Mesenchymal stem cell (in vitro differentiated cells and primary cell): Measurements from ENCODE around the gene BICD1.

Source experiments
- DNase-seq: peaks from one replicate; pipeline ENCODE4 v3.0.0-alpha.2; 2013
- H2AFZ ChIP-seq: one replicate; pipeline ENCODE4 v1.6.1; 2013; ENCODE audit warnings: low read depth, mild to moderate bottlenecking, control low read depth, inconsistent platforms, low read length, moderate library complexity
- H2AK5ac ChIP-seq: 2 replicates; pipeline ENCODE4 v1.6.1; 2013; ENCODE audit warnings: low read length, moderate library complexity, mild to moderate bottlenecking, inconsistent platforms; ENCODE audit not compliant: severe bottlenecking
- H2BK120ac ChIP-seq: one replicate; pipeline ENCODE4 v1.6.1; 2013; ENCODE audit warnings: low read depth, mild to moderate bottlenecking, inconsistent platforms, low read length, moderate library complexity
- H2BK12ac ChIP-seq, 2 experiments: one replicate each; pipeline ENCODE4 v1.6.1; 2013; ENCODE audit warnings: inconsistent platforms in 2 of 2, low read length in 2 of 2, mild to moderate bottlenecking in 2 of 2, moderate library complexity in 2 of 2, control low read depth in 1 of 2
- H2BK15ac ChIP-seq: one replicate; pipeline ENCODE4 v1.6.1; 2013; ENCODE audit warnings: mild to moderate bottlenecking, low read depth, inconsistent platforms; ENCODE audit not compliant: poor library complexity, severe bottlenecking
- H2BK5ac ChIP-seq: 2 replicates; pipeline ENCODE4 v1.6.1; 2013; ENCODE audit warnings: low read depth, mild to moderate bottlenecking, low read length, control low read depth, inconsistent platforms; ENCODE audit not compliant: poor library complexity, severe bottlenecking
- H3K14ac ChIP-seq, 2 experiments: one replicate each; pipeline ENCODE4 v1.6.1; 2013; ENCODE audit warnings: inconsistent platforms in 2 of 2, low read length in 2 of 2, control low read depth in 1 of 2, mild to moderate bottlenecking in 1 of 2, moderate library complexity in 1 of 2
- H3K18ac ChIP-seq, 2 experiments: one replicate each; pipeline ENCODE4 v1.6.1; 2013; ENCODE audit warnings: inconsistent platforms in 2 of 2, low read length in 2 of 2, control low read depth in 1 of 2, low read depth in 1 of 2, mild to moderate bottlenecking in 1 of 2
- H3K23ac ChIP-seq, 2 experiments: one replicate each; pipeline ENCODE4 v1.6.1; 2013; ENCODE audit warnings: inconsistent platforms in 2 of 2, low read length in 2 of 2, mild to moderate bottlenecking in 2 of 2, moderate library complexity in 2 of 2, control low read depth in 1 of 2
- H3K27ac ChIP-seq: 2 replicates; pipeline ENCODE4 v1.5.1; 2013; ENCODE audit warnings: mild to moderate bottlenecking, moderate library complexity, low read length, control low read depth, inconsistent platforms; ENCODE audit not compliant: poor library complexity, severe bottlenecking
- H3K27me3 ChIP-seq, 2 experiments: 2 replicates each; pipeline versions ENCODE4 v1.6.1 to v1.7.0; 2013; ENCODE audit warnings: low read length in 2 of 2, mild to moderate bottlenecking in 2 of 2, moderate library complexity in 2 of 2, control low read depth in 1 of 2, inconsistent platforms in 1 of 2; ENCODE audit not compliant: control insufficient read depth in 1 of 2, insufficient read depth in 1 of 2
- H3K36me3 ChIP-seq, 2 experiments: 2 replicates each; pipeline versions ENCODE4 v1.6.1 to v1.7.0; 2013; ENCODE audit warnings: low read length in 2 of 2, control low read depth in 1 of 2, inconsistent platforms in 1 of 2, low read depth in 1 of 2, mild to moderate bottlenecking in 1 of 2; ENCODE audit not compliant: insufficient read depth in 2 of 2, control insufficient read depth in 1 of 2
- H3K4ac ChIP-seq, 2 experiments: one replicate each; pipeline ENCODE4 v1.6.1; 2013; ENCODE audit warnings: inconsistent platforms in 2 of 2, low read length in 2 of 2, mild to moderate bottlenecking in 2 of 2, moderate library complexity in 2 of 2, control low read depth in 1 of 2, low read depth in 1 of 2
- H3K4me1 ChIP-seq: 2 replicates; pipeline ENCODE4 v1.6.1; 2013; ENCODE audit warnings: low read depth, low read length, control low read depth; ENCODE audit not compliant: control insufficient read depth, insufficient read depth
- H3K4me2 ChIP-seq: 2 replicates; pipeline ENCODE4 v1.6.1; 2013; ENCODE audit warnings: low read length, mild to moderate bottlenecking, inconsistent platforms; ENCODE audit not compliant: poor library complexity, severe bottlenecking
- H3K4me3 ChIP-seq, 2 experiments: 2 replicates each; pipeline versions ENCODE4 v1.5.1 to v1.7.0; 2013; ENCODE audit warnings: low read length in 2 of 2, mild to moderate bottlenecking in 2 of 2, control low read depth in 1 of 2, low read depth in 1 of 2; ENCODE audit not compliant: insufficient read depth in 1 of 2
- H3K79me1 ChIP-seq: replicated peaks from 2 replicates; pipeline ENCODE4 v1.6.1; 2013; ENCODE audit warnings: mild to moderate bottlenecking, control low read depth, low read length, inconsistent platforms; ENCODE audit not compliant: poor library complexity, severe bottlenecking
- H3K9ac ChIP-seq: 2 replicates; pipeline ENCODE4 v1.7.0; 2013; ENCODE audit warnings: mild to moderate bottlenecking, low read length, moderate library complexity
- H3K9me3 ChIP-seq: 2 replicates; pipeline ENCODE4 v1.7.0; 2013; ENCODE audit warnings: mild to moderate bottlenecking, low read length; ENCODE audit not compliant: control insufficient read depth
- H4K8ac ChIP-seq: one replicate; pipeline ENCODE4 v1.6.1; 2013; ENCODE audit warnings: inconsistent platforms, mild to moderate bottlenecking, low read length, moderate library complexity
- H4K91ac ChIP-seq: one replicate; pipeline ENCODE4 v1.6.1; 2013; ENCODE audit warnings: mild to moderate bottlenecking, low read length, inconsistent platforms
- WGBS: methylation state at CpG from one replicate; pipeline ENCODE4 v1.1.7; 2013; ENCODE audit warnings: mixed read lengths; 5-methylcytosine and 5-hydroxymethylcytosine counted together

Gene BICD1

DNA sequence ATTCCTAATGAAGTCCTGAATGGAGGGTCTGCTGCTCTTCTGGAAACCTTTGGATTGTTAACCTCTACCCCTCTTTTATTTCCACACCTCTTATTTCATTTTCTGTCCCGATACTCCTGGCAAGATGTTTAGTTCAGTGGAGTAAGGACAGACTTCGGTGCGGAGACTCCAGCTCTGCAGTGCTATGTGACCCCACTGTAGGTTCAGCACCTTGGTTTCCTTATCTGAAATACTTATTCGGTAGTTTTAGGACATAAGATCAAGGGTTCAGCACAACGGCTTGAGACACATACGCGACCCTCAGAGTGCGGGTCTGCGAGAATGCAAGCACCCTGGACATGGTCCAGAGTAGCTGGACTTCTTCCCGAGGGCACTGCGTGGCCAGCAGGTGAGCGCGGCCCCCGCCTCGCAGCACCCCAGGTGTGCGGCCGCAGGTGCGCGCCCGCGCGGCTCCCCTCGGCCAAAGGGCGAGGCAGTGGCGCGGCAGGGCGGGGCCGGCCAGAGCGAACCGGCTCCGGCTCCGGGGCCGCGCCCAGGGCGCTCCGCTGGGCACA is 292.2 kb downstream of the BICD1 start:
- Histone ChIP-seq H3K4me1 (peaks cover 4% of the 10 kb centered on the region), H2BK120ac (no peak overlapping the region), H2AFZ (peak overlapping the region; percentile 80), H3K27ac (no peak overlapping the region), H3K4ac (peak overlapping the region in 1 of 2 experiments; percentile 21), H3K4me3 (peak overlapping the region; percentile 79 to 86), H3K79me1 (peaks cover 10% of the 10 kb centered on the region), H3K36me3 (peaks cover 0 to 3% of the 10 kb centered on the region in 2 experiments), H2BK5ac (no peak overlapping the region), H3K4me2 (peak overlapping the region; percentile 98), H2BK12ac (peak overlapping the region in 1 of 2 experiments; percentile 67), H3K18ac (peak overlapping the region in 1 of 2 experiments; percentile 60), H4K8ac (no peak overlapping the region), H3K9me3 (no peaks in the 10 kb centered on the region), H4K91ac (no peak overlapping the region), H3K27me3 (peaks cover 0 to 41% of the 10 kb centered on the region in 2 experiments), H3K14ac (no peak overlapping the region), H2AK5ac (no peak overlapping the region), H3K23ac (peak overlapping the region in 1 of 2 experiments; percentile 91), H3K9ac (peak overlapping the region; percentile 32), H2BK15ac (no peak overlapping the region)
- 6% methylated on average over 24 of the region's 36 CpGs for WGBS
- no peak for DNase-seq

GRCh38 chr12:32399370-32400113 is 292.9 kb downstream of the BICD1 start, which contains the start of gene FGD4:
Gene FGD4, plus strand, starts transcription at chr12:32399558.
- peak within 1 kb of the TSS in 1 of 2 experiments; percentile 21 for H3K4ac ChIP-seq
- peak within 1 kb of the TSS; percentile 80 for H2AFZ ChIP-seq
- H2BK120ac ChIP-seq, result no peak within 1 kb of the TSS
- peak within 1 kb of the TSS in 1 of 2 experiments; percentile 67 for H2BK12ac ChIP-seq
- H3K4me2 ChIP-seq, result peak within 1 kb of the TSS; percentile 98
- H2BK15ac ChIP-seq, result peak within 1 kb of the TSS; percentile 83
- 2% methylated on average over 51 of the region's 82 CpGs for WGBS
- H2AK5ac ChIP-seq, result no peak within 1 kb of the TSS
- peak within 1 kb of the TSS; percentile 32 for H3K9ac ChIP-seq
- peak within 1 kb of the TSS; percentile 81 for H4K8ac ChIP-seq
- H3K14ac ChIP-seq, result peak within 1 kb of the TSS in 1 of 2 experiments; percentile 55
- no peak within 1 kb of the TSS for H4K91ac ChIP-seq
- no peaks in the 10 kb centered on the region for H3K9me3 ChIP-seq
- peak within 1 kb of the TSS; percentile 3 for H2BK5ac ChIP-seq
- H3K4me3 ChIP-seq, result peak within 1 kb of the TSS; percentile 79 to 86
- H3K79me1 ChIP-seq, result peaks cover 12% of the 10 kb centered on the region
- peaks cover 0 to 3% of the 10 kb centered on the region in 2 experiments for H3K36me3 ChIP-seq
- no peak within 1 kb of the TSS for H3K27ac ChIP-seq
- DNase-seq, result peak; percentile 85
- H3K18ac ChIP-seq, result peak within 1 kb of the TSS; percentile 37 to 60
- peak within 1 kb of the TSS in 1 of 2 experiments; percentile 91 for H3K23ac ChIP-seq
- H3K4me1 ChIP-seq, result peaks cover 4% of the 10 kb centered on the region
- peaks cover 0 to 41% of the 10 kb centered on the region in 2 experiments for H3K27me3 ChIP-seq

DNA sequence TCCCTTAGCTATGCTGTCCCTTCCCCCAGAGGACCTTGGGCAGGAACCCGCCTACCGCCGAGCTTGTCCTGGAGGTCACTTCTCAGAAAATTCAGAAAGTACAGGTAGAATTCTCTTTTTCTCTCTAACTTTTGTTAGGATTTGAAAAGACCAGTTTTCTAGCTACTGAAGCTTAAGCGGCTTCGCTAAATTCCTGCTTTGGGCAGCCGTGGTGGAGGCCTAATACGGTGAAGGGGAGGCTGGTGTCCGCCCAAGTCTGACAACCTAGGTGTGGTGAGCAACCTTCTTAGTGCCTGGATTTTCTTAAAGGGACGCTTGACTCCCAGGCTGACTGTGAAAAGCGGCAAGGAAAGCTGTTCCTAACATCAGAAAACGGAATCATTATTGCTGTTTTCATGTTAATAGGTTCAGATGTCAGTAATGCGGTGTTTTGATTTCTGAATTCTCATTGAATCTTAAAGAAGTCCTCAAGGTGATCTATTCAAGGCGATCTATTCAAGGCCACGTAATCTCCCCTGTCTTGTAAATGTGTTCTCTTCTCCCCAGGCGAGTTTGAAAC is 293.5 kb downstream of the BICD1 start:
- Histone ChIP-seq H3K9ac (no peak overlapping the region), H2BK12ac (no peak overlapping the region), H3K4ac (no peak overlapping the region), H3K27me3 (peaks cover 0 to 41% of the 10 kb centered on the region in 2 experiments), H2BK120ac (no peak overlapping the region), H3K23ac (no peak overlapping the region), H2BK5ac (peak overlapping the region; percentile 3), H3K14ac (no peak overlapping the region), H3K4me1 (peaks cover 4% of the 10 kb centered on the region), H4K91ac (no peak overlapping the region), H3K4me2 (peak overlapping the region; percentile 98), H3K9me3 (no peaks in the 10 kb centered on the region), H2BK15ac (no peak overlapping the region), H2AK5ac (no peak overlapping the region), H3K79me1 (peaks cover 12% of the 10 kb centered on the region), H3K18ac (peak overlapping the region in 1 of 2 experiments; percentile 37), H3K36me3 (peaks cover 0 to 3% of the 10 kb centered on the region in 2 experiments), H2AFZ (peak overlapping the region; percentile 54), H3K27ac (no peak overlapping the region), H3K4me3 (peak overlapping the region; percentile 79 to 86), H4K8ac (no peak overlapping the region)
- peak; percentile 17 for DNase-seq
- 12% methylated on average over 12 of the region's 15 CpGs for WGBS

DNA sequence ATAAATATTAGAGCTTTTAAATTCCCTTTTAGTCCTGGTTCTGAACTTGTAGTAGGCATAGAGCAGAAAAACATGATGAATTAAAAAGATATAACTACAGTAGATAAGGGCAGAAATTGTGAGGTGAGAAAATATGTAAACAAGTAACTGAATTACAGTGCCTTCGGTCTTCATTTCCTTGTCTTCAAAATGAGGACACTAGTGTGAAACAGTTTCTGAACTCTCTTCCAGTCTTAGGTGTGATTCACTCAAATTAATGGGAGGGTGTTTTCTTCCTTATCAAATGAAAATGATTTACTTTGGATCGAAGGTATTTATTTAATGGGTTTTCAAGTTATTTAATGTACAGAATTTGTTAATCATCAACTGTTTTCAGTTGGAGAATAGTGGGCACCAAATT is 294.2 kb downstream of the BICD1 start:
- H3K9me3 ChIP-seq, result no peaks in the 10 kb centered on the region
- no peak overlapping the region for H3K27ac ChIP-seq
- H2BK12ac ChIP-seq, result no peak overlapping the region
- no peak overlapping the region for H2AFZ ChIP-seq
- peaks cover 0 to 41% of the 10 kb centered on the region in 2 experiments for H3K27me3 ChIP-seq
- H2AK5ac ChIP-seq, result no peak overlapping the region
- DNase-seq, result no peak
- no peak overlapping the region for H3K23ac ChIP-seq
- H4K91ac ChIP-seq, result no peak overlapping the region
- no peak overlapping the region for H2BK15ac ChIP-seq
- H3K36me3 ChIP-seq, result peaks cover 0 to 3% of the 10 kb centered on the region in 2 experiments
- H3K4me2 ChIP-seq, result peak overlapping the region; percentile 98
- H3K4ac ChIP-seq, result no peak overlapping the region
- WGBS, result 71% methylated on average over 1 of the region's 2 CpGs
- H3K14ac ChIP-seq, result no peak overlapping the region
- H3K9ac ChIP-seq, result no peak overlapping the region
- H3K4me1 ChIP-seq, result peaks cover 4% of the 10 kb centered on the region
- peaks cover 12% of the 10 kb centered on the region for H3K79me1 ChIP-seq
- H3K18ac ChIP-seq, result no peak overlapping the region
- H4K8ac ChIP-seq, result no peak overlapping the region
- H2BK5ac ChIP-seq, result no peak overlapping the region
- H2BK120ac ChIP-seq, result no peak overlapping the region
- H3K4me3 ChIP-seq, result no peak overlapping the region
